ENCODE results near the gene SYT7. TPM values are rescaled to one million over a fixed set of nuclear protein-coding genes. Genes with fewer than 3 reads are reported as not detected.

The SYT7 gene
- total and polyA plus RNA-seq, 2 donors (not counting 1 experiment from before 2014, with no cell fraction given), result not detected

DNA sequence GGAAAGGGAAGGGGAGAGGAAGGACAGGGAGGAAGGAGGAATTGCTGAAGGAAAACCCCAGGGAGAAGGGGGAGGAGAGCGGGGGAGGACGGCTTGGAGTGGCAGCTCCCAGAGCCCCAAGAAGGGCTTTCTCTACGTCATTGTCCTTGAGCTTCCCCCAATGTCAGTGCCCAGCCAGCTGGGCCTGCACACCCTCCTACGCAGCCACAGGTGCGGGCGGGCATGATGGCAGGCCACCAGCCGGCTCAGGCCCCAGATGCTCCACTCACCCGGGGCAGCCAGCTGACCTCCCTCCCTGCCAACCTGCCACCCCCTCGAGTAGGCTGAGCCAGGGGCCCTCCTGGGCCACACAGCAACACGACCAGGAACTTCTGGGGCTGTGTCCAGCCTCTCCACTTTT is 11.2 kb downstream of the SYT7 start:
- H3K9ac ChIP-seq (ENCODE audit: low read length), result no peak overlapping the region
- ChIA-PET CTCF (no interaction called here), POLR2A (no interaction called here)
- intact Hi-C loops (cut with micrococcal nuclease), result no loop called here
- no peaks in the 10 kb centered on the region for H3K4me1 ChIP-seq (ENCODE audit: control insufficient read depth in 2 of 2, insufficient read depth in 2 of 2, low read length in 2 of 2)
- H3K27me3 ChIP-seq (replicated peaks in 1 of 4; ENCODE audit: control extremely low read depth in 1 of 4, control insufficient read depth in 3 of 4, insufficient read depth in 4 of 4, low read length in 3 of 4), result peaks cover 0 to 66% (median 19%) of the 10 kb centered on the region in 4 experiments
- H3K4me2 ChIP-seq (replicated peaks; ENCODE audit: low read depth, low read length, poor library complexity, severe bottlenecking), result no peak overlapping the region
- H3K36me3 ChIP-seq (replicated peaks in 1 of 2; ENCODE audit: control extremely low read depth in 1 of 2, control insufficient read depth in 1 of 2, extremely low read depth in 1 of 2, insufficient read depth in 2 of 2, low read length in 1 of 2), result no peaks in the 10 kb centered on the region
- no peak overlapping the region for H3K27ac ChIP-seq (ENCODE audit: low read length in 2 of 2)
- Mint-ChIP-seq H3K27ac (no peak overlapping the region), H3K4me3 (no peak overlapping the region), H3K27me3 (peaks cover 61% of the 10 kb centered on the region), H3K9me3 (ENCODE audit: insufficient read depth) (no peaks in the 10 kb centered on the region), H3K4me1 (no peaks in the 10 kb centered on the region)
- WGBS (ENCODE audit: insufficient coverage), result 61% methylated on average over 10 of the region's 10 CpGs
- no peak overlapping the region for H2AFZ ChIP-seq (ENCODE audit: insufficient read depth, low read depth, low read length, poor library complexity, severe bottlenecking)
- H3K4me3 ChIP-seq (ENCODE audit: control extremely low read depth in 1 of 5, extremely low read depth in 1 of 5, insufficient read depth in 1 of 5, low read depth in 2 of 5, low read length in 4 of 5), result no peak overlapping the region
- H4K20me1 ChIP-seq (ENCODE audit: control insufficient read depth, insufficient read depth, low read length, poor library complexity, severe bottlenecking), result no peaks in the 10 kb centered on the region
- DNase-seq (no peak), ATAC-seq (ENCODE audit: low read depth) (no peak)
- TF ChIP-seq EZH2 (IDR thresholded peaks at IDR 0.05; ENCODE audit: borderline replicate concordance, insufficient read depth, low read depth, low read length, poor library complexity, severe bottlenecking), result no peak
- H3K79me2 ChIP-seq (ENCODE audit: control insufficient read depth, insufficient read depth, low read length), result no peaks in the 10 kb centered on the region
- H3K9me3 ChIP-seq (ENCODE audit: control extremely low read depth in 1 of 3, control insufficient read depth in 2 of 3, insufficient read depth in 1 of 3, low read length in 2 of 3), result peaks cover 0 to 20% (median 0%) of the 10 kb centered on the region in 3 donors

DNA sequence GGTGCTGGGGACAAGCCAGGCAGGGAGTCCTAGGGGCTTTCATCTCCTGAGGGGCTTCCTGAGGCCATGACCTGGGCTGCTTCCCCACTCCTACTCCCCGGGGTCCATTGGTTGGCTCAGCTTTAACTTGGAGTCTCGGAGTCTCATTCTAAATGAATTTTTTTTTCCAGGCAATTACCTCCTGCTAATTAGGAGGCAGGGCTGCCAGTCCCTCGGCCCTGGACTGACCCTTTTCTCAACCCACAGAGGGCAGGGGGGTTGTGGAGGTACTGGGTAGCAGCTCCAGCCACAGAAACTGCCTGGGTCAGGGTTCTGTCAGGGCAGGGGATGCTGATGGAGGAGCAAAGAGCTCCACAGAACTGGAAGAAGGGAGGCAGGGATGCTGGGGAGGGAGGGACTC is 11.9 kb downstream of the SYT7 start:
- WGBS (ENCODE audit: insufficient coverage), result 73% methylated on average over 2 of the region's 3 CpGs
- no peaks in the 10 kb centered on the region for H3K4me1 Mint-ChIP-seq
- H3K36me3 ChIP-seq (replicated peaks in 1 of 2; ENCODE audit: control extremely low read depth in 1 of 2, control insufficient read depth in 1 of 2, extremely low read depth in 1 of 2, insufficient read depth in 2 of 2, low read length in 1 of 2), result no peaks in the 10 kb centered on the region
- no peak overlapping the region for H3K27ac Mint-ChIP-seq
- no peaks in the 10 kb centered on the region for H4K20me1 ChIP-seq (ENCODE audit: control insufficient read depth, insufficient read depth, low read length, poor library complexity, severe bottlenecking)
- ATAC-seq (ENCODE audit: low read depth) (no peak), DNase-seq (no peak)
- H3K27me3 ChIP-seq (replicated peaks in 1 of 4; ENCODE audit: control extremely low read depth in 1 of 4, control insufficient read depth in 3 of 4, insufficient read depth in 4 of 4, low read length in 3 of 4), result peaks cover 0 to 66% (median 19%) of the 10 kb centered on the region in 4 experiments
- H3K9me3 ChIP-seq (ENCODE audit: control extremely low read depth in 1 of 3, control insufficient read depth in 2 of 3, insufficient read depth in 1 of 3, low read length in 2 of 3), result peaks cover 0 to 20% (median 0%) of the 10 kb centered on the region in 3 donors
- H3K27ac ChIP-seq (ENCODE audit: low read length in 2 of 2), result no peak overlapping the region
- H2AFZ ChIP-seq (ENCODE audit: insufficient read depth, low read depth, low read length, poor library complexity, severe bottlenecking), result no peak overlapping the region
- no peak overlapping the region for H3K4me2 ChIP-seq (replicated peaks; ENCODE audit: low read depth, low read length, poor library complexity, severe bottlenecking)
- POLR2A ChIA-PET, result no interaction called here
- H3K79me2 ChIP-seq (ENCODE audit: control insufficient read depth, insufficient read depth, low read length), result no peaks in the 10 kb centered on the region
- CTCF ChIA-PET, result no interaction called here
- no peak overlapping the region for H3K9ac ChIP-seq (ENCODE audit: low read length)
- TF ChIP-seq EZH2 (IDR thresholded peaks at IDR 0.05; ENCODE audit: borderline replicate concordance, insufficient read depth, low read depth, low read length, poor library complexity, severe bottlenecking), result no peak
- TF ChIP-seq, protein P1, sequence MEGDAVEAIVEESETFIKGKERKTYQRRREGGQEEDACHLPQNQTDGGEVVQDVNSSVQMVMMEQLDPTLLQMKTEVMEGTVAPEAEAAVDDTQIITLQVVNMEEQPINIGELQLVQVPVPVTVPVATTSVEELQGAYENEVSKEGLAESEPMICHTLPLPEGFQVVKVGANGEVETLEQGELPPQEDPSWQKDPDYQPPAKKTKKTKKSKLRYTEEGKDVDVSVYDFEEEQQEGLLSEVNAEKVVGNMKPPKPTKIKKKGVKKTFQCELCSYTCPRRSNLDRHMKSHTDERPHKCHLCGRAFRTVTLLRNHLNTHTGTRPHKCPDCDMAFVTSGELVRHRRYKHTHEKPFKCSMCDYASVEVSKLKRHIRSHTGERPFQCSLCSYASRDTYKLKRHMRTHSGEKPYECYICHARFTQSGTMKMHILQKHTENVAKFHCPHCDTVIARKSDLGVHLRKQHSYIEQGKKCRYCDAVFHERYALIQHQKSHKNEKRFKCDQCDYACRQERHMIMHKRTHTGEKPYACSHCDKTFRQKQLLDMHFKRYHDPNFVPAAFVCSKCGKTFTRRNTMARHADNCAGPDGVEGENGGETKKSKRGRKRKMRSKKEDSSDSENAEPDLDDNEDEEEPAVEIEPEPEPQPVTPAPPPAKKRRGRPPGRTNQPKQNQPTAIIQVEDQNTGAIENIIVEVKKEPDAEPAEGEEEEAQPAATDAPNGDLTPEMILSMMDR (IDR thresholded peaks at IDR 0.05), result no peak
- H3K4me3 ChIP-seq (ENCODE audit: control extremely low read depth in 1 of 5, extremely low read depth in 1 of 5, insufficient read depth in 1 of 5, low read depth in 2 of 5, low read length in 4 of 5), result no peak overlapping the region
- H3K4me1 ChIP-seq (ENCODE audit: control insufficient read depth in 2 of 2, insufficient read depth in 2 of 2, low read length in 2 of 2), result no peaks in the 10 kb centered on the region
- H3K4me3 Mint-ChIP-seq, result no peak overlapping the region
- peaks cover 64% of the 10 kb centered on the region for H3K27me3 Mint-ChIP-seq
- intact Hi-C loops (cut with micrococcal nuclease), result no loop called here
- no peaks in the 10 kb centered on the region for H3K9me3 Mint-ChIP-seq (ENCODE audit: insufficient read depth)
